HG03469 (cell line): ENCODE results near the gene RGL2.

ENCODE experiments used
- ATAC-seq: cut with Tn5 transposase; IDR thresholded peaks from one replicate; pipeline ENCODE4 v1.9.1; 2021; ENCODE audit warnings: mild to moderate bottlenecking, moderate library complexity, moderate number of reproducible peaks; ENCODE audit not compliant: unreplicated experiment

The RGL2 gene

DNA sequence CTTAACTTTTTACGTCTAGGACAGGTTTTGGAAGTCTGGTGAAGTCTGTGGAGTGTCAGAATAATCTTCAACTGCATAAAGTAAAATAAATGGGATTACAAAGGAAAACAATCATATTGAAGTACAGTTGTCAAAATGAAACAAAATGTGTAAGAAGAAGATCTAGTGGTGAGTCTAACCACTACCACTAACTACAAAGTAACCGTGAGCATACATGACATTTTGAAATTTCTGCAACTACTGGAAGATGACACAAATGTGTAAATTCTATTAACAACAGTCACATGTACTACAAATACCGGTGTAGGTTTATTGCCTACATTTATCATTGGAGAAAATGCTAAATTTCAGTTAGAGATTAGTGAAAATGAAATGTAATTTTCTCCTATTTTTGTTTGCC lies 56.8 kb downstream of the RGL2 start:
- ATAC-seq = no peak
